DMS53 (cell line): ENCODE measurements around the gene KCNMA1.
"Not testable (repeated sequence)": the region's sequence is repeated elsewhere in the genome, so short reads cannot be mapped to it uniquely, and the experiment has no call there.

ENCODE experiments used
- DNase-seq: peaks from one replicate; lab custom pipeline; 2025; lab: John Stamatoyannopoulos, UW

KCNMA1 gene

DNA sequence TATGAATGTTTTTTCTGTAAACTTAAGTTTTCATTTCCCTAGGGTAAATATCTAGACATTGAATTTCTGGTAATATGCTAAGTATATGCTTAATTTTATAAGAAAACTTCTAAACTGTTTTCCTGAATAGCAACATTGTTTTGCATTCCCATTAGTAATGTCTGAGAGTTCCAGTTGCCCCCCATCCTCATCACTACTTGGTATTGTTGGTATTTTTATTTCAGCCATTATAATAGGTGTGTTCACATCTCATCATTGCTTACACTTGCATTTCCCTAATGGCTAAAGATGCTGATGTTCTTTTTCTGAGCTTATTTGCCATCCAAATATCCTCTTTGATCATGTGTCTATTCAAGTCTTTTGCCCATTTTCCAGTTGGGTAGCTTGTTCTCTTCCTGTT, 269.6 kb downstream of the KCNMA1 start:
- no peak for DNase-seq

DNA sequence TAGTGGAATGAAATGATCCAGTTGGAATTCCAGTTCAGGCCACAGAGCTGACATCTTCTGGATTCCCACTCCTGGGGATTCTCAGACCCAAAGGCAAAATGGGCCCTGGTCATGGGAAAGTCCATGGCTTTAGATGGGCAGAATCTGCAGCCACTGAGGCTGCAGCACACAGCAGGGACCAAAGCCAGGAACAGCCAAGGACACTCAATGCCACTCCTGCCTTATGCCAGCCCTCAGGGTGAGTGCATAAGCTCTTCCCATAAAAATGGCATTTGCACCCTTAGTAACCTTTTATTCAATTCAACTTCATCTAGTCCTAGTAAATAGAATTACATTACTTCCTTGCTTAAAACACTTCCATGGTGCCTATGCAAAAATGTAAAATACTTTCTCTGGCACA, 274.4 kb downstream of the KCNMA1 start:
- no peak for DNase-seq

DNA sequence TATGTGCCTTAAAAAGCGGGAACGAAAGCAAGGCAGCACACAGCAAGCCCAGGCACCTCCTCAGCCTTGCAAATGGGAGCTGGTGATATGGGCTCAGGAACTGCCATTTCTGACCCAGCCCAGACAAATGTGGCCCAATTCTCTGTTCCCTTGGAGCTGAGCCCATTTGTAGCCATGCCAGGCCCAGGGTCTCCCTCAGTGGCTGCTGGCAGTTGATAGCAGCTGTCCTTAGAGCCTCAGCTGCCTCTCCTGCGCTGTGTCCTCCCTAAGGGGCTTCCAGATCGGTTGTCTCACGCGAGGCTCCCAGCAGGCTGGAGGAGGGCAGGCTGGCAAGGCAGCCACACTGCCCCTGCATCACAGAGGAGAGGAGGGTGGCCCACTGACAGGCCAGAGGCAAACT, 275.8 kb downstream of the KCNMA1 start:
- no peak for DNase-seq

DNA sequence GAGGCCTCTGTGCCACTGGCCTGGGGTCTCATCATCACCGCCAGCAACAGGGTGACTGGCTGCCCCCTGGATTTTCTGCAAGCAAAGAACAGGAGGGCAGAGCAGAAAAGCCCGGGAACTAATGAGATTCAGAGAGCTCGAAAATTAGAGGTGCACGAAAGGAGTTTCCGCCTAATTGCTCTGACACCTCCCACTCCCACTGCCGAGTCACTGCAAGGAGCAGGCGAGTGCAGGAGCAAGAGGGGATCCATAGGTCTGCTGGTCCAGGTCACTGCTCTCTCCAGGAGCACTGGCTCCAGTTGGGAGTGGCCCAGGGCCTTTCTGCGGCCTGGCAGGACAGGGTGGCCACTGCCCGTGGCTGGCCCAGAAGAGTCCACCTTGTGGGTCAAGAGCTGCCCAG, 276.2 kb downstream of the KCNMA1 start:
- no peak for DNase-seq

DNA sequence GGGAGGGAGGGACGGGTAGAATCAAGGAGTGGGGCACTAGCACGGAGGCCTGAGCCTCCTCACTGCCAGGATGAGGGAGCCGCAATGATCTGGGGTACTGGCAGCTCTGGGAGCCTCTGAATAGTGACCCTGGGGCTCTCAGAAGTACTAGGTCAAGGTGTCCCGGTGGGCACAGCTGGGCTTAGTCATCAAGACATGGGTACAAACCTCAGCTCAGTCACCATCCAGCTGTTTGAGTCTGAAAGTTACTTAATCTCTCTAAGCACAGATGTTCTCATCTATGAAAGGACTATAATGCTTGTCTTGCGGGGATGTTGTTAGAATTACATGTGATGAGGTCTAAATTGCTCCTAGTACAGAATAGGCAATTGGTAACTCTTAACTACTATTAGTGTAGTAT, 276.8 kb downstream of the KCNMA1 start:
- no peak for DNase-seq

DNA sequence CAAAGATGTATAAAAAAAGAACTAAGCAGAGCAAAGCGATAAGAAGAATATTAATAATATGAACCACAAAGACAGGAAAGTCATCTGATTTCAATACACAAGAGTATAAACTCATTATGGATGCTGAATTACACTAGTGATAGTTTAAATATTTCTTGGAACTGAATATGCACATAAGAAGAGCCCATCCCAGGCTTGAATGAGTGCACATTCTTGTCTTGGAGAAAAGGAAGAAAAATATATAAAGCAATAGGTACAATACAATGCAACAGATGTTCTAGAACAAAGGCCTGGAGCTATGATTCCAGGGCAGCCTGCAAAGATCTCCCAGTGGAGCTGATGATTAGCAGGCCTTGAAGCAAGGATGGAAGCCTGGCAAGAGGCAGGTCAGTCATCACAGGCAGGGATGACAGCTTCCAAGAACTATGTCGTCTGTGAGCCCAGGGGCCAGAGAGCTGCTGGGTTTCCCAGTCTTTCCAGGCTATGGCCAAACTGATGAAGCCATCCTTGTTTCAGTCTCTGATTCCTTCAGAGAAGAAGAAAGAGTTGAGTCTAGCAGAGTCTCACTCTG, 277.6 kb downstream of the KCNMA1 start:
- no peak for DNase-seq

DNA sequence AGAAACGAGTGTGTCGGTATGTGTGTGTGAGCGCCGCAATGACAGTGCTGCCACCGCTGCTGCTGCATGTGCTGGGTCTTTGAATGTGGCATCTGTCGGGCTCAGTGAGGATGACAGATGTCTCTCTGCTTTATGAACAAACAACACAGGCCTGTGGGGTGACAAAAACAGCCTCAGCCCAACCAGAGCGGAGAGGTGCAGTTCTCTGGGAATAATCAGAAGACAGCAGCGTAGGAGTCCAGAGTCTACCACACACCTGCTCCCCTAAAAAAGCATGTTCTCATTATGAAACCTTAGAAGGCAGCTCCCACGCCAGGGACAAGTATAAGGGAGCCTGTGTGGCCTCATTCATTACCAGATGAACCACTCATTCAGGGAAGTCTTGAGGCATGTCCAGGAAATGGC, 278.3 kb downstream of the KCNMA1 start:
- DNase-seq, result no peak

DNA sequence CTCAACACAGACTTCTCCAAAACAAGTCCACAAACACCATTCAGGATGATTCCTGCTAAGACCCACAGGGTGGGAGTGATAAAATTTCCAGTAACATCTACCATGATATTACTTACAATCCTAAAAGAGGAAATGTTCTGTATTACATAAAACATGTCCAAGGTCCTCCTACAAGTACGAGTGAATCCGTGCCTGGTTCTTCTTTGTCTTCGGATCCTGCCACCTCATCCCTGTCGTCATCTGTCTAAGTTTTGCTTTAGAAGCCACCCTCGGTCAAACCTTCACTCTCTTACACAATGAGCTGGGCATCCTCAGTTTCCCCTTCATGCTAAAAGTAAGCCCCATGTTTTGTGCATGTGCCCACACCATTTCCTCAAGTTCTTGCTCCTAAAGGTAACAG, 279.0 kb downstream of the KCNMA1 start:
- DNase-seq, result no peak

DNA sequence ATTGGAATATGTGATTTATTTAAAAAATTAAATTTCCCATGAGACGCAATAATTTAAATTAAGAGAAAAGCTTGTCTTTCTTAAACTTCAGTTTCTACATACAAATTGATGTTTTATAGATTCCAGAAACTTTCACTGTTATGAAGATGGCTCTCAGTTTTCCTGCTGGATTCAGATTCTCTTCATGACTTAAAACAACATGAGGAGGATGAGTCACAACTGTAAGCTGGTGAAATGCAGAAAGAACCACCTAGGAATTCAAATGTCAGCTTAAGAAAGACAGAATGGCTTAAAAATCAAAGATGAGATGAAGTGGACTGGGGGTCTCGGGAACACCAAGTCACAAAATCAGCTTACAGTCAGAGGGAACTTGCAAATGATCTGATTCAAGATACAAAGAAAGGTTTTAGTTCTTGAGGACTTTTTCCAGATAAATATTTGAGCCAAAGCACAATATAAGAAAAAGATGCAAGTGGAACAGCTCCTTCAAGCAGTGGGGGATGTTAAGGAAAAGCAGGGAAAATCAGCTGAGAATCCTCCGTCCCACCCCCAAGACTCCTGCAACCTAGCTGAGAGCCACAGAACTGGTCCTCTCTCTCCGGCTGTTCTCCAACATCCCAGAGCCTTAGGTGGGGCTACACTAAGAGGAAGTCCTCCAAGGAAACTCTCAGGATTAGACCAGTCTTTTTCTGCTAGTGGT, 279.8 kb downstream of the KCNMA1 start:
- peak; percentile 8 for DNase-seq

DNA sequence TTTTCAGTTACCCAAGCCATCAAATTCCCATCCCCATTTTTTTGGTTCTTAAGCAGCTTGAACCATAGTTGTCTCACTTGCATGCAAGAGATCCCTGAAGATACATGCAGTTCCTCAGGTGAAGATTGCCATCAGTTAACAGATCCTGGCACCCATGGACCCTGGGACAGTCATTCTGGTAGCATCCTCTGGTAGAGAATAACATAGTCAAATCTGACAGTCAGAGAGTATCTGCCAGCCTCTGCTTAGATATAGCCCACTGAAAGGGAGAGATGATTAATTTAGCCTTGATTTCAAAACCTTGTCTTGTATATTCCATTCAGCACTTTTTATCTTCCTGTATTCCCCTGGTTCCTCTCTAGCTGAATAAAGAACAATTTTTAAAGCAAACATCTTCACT, 280.4 kb downstream of the KCNMA1 start:
- DNase-seq, result no peak

DNA sequence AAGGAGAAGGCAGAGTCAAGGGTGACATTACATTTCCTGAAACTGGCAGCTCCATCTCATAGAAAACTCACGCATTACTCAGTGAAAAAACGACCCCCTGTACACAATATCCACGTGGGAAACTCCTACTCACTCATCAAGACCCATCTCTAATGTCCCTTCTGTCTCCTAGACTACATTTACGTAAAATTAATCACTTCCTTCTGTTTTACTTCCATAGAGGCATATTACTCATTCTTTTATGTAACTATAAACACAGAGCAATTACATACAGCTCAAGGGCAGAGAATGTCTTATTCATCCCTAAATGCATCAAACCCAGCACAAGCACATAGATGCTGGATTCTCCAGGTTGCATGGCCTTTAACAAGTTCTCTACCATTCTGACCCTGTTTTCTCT, 281.8 kb downstream of the KCNMA1 start:
- DNase-seq, result no peak

DNA sequence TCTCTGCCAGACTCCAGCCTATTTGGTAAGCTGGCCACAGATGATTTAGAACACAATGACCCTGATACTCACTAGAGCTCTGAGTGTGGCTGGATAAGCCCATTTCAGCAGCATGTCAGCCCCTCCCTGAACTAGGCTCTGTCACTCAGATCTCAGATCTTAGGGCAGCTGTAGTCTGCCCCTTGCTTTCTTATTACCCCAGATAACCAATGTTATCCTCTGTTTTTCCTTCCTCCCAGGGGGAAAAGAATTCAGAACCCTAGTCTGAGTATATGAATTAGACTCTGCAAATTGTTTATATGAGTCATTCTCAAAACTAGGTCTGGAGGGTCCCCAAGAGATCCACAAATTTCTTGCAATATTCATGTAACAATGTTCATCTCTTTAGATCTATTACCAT, 286.2 kb downstream of the KCNMA1 start:
- DNase-seq, result peak; percentile 19

DNA sequence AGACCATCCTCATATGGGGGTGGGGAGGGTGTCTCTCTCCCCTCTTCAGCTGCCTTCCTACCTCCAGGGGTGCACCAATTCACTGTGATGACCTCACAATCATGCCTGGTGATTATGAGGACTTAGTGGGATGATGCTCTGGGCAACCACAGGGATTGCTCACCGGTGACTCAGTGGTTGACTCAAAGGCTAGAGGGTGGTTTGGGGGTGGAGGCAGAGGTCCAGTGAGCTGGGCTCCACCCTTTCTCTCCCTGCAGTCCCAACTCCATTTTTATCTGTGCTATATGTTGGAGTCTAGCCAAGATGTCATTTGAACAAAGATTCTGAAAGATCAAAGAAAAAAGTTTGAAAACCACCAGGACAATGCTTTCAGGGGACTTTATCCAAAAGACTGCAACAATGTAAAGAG, 286.9 kb downstream of the KCNMA1 start:
- DNase-seq, result peak; percentile 82

DNA sequence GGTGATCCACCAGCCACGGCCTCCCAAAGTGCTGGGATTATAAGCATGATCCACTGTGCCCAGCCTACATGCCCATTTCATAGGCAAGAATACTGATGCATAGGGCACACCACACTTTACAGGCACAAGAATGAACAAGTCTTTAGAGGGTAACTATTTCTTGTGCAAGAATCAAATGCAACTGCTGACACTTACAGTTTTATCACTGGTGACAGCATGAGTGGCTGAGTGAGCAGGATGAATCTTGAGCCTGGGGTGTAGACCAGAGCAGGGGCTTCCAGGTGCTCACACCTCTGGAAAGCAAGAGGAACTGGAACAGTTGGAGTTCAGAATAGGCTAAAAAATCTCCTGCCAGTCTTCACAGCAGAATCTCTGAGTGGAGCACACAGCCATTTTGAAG, 287.5 kb downstream of the KCNMA1 start:
- DNase-seq, result no peak

DNA sequence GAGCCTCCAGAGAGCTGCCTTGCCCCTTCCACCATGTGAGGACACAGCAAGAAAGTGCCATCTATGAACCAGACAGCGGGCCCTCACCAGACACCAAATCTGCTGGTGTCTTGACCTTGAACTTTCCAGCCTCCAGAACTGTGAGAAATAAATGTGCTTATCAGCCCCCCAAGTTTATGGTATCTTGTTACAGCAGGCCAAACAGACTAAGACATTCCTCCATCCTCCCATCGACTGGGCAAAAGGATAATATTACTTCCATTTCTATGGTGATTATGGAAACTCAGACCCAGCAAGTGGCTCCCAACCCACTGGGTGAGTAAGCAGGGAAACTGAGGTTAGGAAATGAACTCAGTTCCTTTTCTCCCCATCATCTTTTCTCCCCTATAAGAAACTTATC, 288.4 kb downstream of the KCNMA1 start:
- no peak for DNase-seq

DNA sequence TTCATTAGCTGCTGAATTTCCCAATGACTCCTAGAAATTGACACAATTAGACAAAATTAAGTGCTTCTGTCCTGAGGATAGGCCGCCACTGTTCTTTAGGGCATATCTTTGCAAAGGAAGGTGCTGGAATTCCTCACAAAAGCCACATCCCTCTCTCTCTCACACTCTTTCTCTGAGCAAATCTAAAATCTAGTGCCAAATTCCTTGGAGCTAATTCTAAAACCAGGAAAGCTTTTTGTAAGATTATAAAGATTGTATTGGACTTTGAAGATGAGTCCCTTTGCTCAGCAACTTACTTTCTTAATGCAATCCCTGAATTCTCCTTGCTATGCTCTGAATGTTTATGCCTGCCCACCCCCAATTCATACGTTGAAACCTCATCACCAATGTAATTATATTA, 288.9 kb downstream of the KCNMA1 start:
- DNase-seq, result no peak

DNA sequence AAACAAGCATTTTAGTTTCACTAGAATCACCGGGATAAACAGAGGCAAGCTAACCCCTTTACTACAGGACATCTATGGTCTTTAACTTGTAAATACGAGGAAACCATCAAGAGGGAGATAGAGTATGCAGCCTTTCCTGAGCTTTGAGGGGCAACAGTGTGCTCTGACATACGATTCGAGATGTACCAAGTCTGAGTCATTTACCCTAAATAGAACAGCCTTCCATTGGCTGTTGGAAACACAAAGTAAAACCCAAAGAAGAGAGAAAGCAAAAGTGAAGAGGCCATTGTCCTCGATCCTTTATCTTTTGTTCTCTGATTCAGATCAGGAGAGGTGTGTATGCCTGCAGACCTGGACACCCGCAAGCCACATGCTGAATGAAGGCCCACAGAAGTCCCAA, 289.5 kb downstream of the KCNMA1 start:
- DNase-seq, result no peak

DNA sequence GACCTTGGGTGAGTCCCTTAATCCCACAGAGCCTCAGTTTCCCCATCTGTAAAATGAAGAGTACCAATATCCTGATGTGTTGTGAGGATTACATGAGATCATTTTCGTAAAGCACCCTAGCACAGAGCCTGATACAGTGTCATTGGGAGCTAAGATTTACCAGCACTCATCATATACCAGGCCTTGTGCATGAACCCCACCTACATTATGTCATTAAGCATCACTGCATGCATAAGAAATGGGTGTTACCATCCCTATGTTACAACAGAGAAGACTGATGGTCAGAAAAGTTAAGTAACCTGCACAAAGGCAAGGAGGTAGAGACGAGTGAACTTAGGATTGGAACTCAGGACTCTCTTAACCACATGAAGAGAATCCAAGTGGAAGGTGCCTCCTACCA, 290.6 kb downstream of the KCNMA1 start:
- DNase-seq, result no peak

DNA sequence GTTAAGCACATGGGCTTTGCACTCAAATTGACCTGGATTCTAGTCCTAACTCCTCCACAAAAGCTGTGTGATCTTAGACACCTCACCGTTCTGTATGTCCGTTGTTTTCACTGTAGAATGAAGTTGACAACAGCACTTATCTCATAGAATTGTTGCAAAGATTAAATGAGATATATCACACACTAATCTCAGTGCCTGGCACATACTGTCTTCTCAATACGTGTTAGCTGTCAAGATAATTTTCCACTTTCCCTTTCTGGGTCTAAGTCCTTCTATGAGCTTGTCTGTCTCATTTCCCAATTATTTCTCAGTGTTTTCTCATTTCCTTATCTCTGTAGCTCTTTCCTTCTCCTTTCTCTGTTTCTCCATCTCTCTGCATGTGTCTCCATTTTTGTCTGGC, 296.6 kb downstream of the KCNMA1 start:
- no peak for DNase-seq

DNA sequence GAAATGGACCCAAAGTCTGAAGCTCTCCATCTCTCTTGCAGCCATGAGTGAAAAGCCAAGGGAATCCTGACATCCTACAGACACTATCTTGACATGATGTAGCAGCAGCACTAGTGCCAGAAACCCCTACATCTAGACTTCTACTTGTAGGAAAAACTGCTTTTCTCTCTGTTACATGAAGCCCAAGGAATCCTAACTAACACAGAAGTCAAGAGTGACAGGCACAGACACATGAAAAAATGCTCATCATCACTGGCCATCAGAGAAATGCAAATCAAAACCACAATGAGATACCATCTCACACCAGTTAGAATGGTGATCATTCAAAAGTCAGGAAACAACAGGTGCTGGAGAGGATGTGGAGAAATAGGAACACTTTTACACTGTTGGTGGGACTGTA, 297.7 kb downstream of the KCNMA1 start:
- DNase-seq, result not testable (repeated sequence)

DNA sequence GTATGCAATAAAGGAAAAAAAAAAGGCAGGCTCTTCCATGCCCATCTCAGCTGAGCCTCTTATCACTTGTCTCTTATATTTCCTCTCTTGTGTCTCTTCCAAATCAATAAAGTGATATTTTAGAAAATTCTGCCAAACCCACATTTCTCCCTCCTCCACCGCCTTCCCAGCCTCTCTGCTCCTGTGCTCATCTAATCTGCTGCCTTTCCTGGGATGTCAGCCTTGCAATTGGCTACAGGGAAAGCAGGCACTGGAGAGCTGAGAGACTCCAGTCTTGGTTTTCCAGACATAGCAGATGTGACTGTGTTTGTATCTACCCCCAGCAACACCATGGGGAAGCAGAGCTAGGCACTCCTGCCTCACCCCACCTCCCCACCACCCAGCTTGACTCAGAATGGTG, 298.4 kb downstream of the KCNMA1 start:
- DNase-seq, result no peak

DNA sequence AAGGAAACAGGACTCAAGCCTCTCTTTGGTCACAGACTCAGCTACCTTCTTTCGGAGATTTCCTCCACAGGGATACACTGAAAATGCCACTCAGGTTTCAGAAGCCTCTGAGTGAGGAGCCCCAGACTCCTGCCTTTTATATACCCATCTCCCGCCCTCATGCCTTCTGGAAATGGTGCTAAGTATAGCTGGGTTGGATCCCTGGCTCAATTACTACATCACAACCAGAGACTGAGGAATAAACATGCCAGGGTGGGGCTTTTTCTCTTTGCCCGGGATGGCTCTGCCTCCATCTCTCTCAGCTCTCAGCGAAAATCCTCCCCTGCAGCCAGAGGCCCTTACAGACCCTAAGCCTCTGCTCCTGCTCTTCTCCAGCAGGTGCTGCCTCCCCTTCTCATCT, 299.5 kb downstream of the KCNMA1 start:
- DNase-seq, result no peak

DNA sequence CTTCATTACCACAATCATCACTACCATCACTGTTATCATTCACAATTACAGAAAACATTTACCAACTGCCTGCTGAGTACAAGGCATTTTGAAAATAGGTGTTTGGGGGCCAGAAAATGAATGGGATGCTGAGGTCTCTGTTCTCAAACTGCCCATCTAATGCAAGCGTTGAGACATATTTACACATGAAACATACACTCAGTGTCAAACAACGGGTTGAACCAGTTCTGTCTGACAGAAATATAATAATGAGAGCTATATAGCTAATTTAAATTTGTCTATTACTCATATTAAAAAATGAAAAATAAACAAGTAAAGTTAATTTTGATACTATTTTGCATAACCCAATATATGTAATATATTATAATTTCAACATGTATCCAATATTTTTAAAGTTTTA, 303.1 kb downstream of the KCNMA1 start:
- DNase-seq, result peak; percentile 89

DNA sequence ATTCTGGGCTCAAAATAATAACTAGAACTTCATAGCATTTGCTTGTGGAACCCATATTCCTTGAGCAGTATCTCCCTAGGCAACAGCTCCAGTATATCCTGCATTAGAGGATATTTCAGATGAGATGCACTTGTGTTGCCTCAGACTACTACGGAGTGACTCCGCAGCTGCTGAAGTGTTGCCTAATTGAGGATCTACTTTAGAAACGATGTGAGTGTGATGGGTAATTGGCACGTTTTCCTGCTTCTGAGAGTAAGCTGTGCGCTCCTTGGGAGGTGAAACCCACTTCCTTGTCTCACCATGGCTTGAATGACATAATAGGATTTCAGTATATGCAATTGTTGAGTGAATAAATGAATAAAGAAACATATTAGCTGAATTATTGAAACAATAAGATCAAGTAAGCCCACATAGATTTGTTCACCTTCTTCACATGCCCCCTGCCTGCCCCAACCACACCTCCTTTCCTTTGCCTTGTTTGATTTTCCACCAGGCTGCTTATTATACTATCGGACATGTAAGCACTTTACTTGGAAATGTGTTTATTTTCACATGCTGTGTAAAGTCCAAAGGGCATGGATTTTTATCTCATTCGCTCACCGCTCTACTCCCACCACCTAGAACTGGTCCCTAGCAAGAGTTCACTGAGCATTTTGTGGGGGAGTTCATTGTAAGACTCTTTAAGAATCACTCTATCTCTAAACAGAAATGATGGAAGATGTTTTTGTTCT, 303.8 kb downstream of the KCNMA1 start:
- DNase-seq, result peak; percentile 96
